Measurements from ENCODE around the gene RIMBP2.
A peak's percentile ranks its signal among the peaks of the same experiment; 100 is the strongest.

RIMBP2 gene

DNA sequence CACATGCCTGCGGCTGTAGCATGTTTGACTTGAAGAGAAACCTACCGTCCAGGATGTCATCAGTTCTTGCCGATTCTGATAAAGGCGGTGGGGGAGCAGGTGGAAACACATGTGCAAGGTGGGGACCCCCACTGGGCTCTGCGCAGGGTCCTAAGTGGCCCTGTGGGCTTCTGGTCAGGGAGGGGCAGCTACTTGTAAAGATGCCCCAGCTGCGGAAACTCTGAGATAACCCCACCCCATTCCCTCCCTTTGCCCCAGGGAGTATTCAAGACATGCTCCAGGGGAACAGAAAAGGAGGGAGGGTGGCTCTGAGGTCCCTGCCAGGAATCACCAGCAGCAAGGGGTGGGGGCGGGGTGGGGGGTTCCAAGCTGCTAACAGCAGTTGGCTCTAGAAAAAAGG is 310.8 kb downstream of the RIMBP2 start:
- TF ChIP-seq, protein P1, sequence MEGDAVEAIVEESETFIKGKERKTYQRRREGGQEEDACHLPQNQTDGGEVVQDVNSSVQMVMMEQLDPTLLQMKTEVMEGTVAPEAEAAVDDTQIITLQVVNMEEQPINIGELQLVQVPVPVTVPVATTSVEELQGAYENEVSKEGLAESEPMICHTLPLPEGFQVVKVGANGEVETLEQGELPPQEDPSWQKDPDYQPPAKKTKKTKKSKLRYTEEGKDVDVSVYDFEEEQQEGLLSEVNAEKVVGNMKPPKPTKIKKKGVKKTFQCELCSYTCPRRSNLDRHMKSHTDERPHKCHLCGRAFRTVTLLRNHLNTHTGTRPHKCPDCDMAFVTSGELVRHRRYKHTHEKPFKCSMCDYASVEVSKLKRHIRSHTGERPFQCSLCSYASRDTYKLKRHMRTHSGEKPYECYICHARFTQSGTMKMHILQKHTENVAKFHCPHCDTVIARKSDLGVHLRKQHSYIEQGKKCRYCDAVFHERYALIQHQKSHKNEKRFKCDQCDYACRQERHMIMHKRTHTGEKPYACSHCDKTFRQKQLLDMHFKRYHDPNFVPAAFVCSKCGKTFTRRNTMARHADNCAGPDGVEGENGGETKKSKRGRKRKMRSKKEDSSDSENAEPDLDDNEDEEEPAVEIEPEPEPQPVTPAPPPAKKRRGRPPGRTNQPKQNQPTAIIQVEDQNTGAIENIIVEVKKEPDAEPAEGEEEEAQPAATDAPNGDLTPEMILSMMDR (IDR thresholded peaks at IDR 0.05; ENCODE audit: insufficient read depth, low read depth, low read length, missing control alignments) = no peak
- H3K4me3 ChIP-seq (ENCODE audit: low read depth, low read length) = no peak overlapping the region
- DNase-seq (ENCODE audit: low read depth) = no peak

DNA sequence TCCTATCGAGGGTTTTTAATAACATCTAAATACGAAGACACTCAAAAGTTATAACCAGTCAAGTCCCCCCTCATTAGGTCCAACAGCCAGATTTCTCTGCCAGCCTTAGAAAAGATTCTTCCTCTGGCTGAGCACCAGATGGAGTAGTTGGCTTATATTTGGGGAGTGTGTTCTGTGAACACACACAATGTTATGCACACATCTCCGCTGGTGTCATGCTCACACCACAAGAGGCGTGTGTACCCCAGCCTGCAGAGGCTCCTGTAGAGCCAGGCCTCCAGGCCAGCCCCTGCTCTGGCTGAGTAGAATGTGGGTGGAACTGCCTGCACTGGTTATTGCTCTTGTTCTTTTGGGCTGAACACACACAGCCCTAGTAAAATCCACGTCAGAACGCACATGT is 314.4 kb downstream of the RIMBP2 start:
- TF ChIP-seq, protein P1 (IDR thresholded peaks at IDR 0.05; ENCODE audit: insufficient read depth, low read depth, low read length, missing control alignments) = no peak
- DNase-seq (ENCODE audit: low read depth) = peak; percentile 2
- no peak overlapping the region for H3K4me3 ChIP-seq (ENCODE audit: low read depth, low read length)

DNA sequence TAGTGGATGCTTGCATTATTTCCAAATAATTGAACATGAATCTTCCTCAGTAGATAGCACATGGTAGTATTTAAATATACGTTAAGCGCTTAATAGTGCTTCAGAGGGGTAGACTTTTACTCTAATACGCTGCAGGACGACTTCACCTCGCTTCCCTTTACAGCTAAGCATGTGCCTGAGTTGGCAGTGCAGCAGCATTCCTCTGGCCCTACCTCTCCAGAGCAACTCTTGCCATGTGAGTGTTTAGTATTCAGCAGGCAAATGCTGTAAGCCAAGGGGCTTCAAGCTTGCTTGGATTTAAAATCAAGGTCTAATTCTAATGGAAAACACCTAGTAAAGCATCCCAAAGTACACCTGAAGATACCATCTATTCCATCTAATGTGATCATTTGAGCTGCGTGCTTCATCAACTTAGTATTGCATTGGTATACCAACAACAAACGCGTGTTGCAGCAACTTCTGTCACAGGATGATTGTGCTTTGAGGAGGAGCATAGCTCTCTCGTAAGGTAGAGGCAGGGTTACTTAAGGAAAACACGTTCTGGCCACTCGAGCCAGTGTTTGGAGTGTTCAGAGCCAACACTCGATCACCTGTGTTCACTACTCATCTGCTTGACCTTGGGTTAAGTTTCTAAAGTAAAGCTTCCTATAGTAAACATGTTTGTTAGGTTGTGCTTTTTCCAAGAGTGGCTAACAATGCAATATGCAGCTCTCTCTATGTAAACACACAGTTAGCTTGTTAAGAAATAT is 317.8 kb downstream of the RIMBP2 start:
- H3K4me3 ChIP-seq (ENCODE audit: low read depth, low read length) = no peak overlapping the region
- TF ChIP-seq, protein P1 (IDR thresholded peaks at IDR 0.05; ENCODE audit: insufficient read depth, low read depth, low read length, missing control alignments) = no peak
- DNase-seq (ENCODE audit: low read depth) = no peak

DNA sequence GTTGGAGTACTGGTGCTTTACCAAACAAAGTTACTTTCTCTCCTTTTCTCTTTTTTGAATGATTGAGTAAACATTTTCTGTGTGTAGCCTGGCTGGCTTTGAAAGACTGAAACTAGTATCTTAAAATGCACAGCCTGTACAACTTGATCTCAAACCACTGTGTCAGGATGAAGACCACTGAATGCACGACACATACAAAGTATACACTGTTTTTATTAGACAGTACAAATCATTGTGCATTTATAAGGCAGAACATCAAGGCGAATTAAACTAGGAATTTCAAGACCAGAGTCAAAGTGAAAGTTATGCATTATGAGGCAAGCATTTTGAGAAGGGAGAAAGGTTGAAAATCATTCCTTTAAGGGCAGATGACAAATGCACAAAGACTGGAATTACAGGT is 319.4 kb downstream of the RIMBP2 start:
- TF ChIP-seq, protein P1 (IDR thresholded peaks at IDR 0.05; ENCODE audit: insufficient read depth, low read depth, low read length, missing control alignments) = no peak
- DNase-seq (ENCODE audit: low read depth) = no peak
- H3K4me3 ChIP-seq (ENCODE audit: low read depth, low read length) = no peak overlapping the region

DNA sequence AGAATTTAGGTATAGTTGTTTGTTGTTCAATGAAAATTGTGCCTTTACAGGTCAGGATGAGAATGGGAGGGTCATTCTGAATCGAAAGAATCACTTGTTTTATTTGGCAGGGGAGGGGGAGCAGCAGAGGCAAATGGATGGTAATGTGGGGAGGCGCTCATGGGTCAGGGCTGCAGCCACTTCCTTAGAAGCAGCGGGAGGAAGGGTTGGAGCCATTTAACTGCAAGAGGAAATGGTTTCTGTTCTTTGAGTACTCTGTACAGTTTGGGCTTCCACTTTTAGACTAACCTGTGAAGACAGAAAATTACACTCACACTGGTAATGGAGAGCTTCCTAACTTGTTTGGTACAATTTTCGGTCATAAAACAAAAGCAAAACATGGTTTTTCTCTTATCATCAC is 321.2 kb downstream of the RIMBP2 start:
- TF ChIP-seq, protein P1 (IDR thresholded peaks at IDR 0.05; ENCODE audit: insufficient read depth, low read depth, low read length, missing control alignments) = no peak
- no peak for DNase-seq (ENCODE audit: low read depth)
- no peak overlapping the region for H3K4me3 ChIP-seq (ENCODE audit: low read depth, low read length)

DNA sequence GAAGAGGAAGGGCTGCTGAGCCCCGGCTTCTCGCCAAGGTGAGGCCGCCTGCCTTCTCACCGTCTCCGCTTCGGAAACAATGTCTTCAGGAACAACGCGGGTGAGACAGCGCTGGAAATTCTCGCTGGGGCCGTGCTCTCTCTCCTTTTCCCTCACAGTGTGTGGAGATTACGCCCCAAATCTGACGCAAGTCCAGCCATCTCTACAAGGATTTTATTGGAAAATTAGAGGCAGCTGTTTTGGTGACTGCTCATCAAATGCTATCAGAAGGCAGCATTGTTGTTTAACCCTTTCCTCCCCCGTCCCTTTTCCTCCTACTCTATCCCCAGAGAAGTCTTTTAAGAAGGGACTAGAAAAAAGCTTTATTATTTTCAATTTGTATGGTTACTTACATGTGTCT is 324.9 kb downstream of the RIMBP2 start:
- DNase-seq (ENCODE audit: low read depth) = no peak
- no peak overlapping the region for H3K4me3 ChIP-seq (ENCODE audit: low read depth, low read length)
- TF ChIP-seq, protein P1 (IDR thresholded peaks at IDR 0.05; ENCODE audit: insufficient read depth, low read depth, low read length, missing control alignments) = no peak

DNA sequence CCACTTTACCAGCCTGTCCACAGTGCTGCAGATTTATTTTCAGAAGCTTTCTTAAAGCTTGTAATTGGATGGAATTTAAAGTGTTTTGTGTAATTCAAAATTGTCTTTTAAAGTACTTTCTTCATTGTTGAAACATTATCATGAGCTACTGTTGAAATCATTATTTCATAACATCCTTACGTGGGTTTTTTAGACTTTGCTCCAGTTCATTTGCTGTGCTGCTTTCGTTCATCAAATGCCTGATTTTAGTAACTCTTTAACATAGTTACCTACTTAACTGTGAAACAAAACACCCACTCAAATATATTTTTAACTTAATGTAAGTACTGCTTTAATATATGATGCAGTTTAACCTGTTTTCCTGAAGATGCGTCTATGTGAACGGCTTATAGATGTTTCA is 330.9 kb downstream of the RIMBP2 start:
- H3K4me3 ChIP-seq (ENCODE audit: low read depth, low read length) = no peak overlapping the region
- DNase-seq (ENCODE audit: low read depth) = no peak
- TF ChIP-seq, protein P1 (IDR thresholded peaks at IDR 0.05; ENCODE audit: insufficient read depth, low read depth, low read length, missing control alignments) = no peak

All from GM12865 (cell line).